Stimulated activated CD8-positive, alpha-beta memory T cell treated with anti-CD3 and anti-CD28 coated beads, Interleukin-15, amount 100 ng/mL, for 1 hour (primary cell): ENCODE results near the gene SDF2.
"Not testable (repeated sequence)": the region's sequence is repeated elsewhere in the genome, so short reads cannot be mapped to it uniquely, and the experiment has no call there.

Experiments used
- DNase-seq: peaks from one replicate; pipeline ENCODE4 v3.0.0-alpha.2; 2020; ENCODE audit warnings: low read depth

Gene SDF2

DNA sequence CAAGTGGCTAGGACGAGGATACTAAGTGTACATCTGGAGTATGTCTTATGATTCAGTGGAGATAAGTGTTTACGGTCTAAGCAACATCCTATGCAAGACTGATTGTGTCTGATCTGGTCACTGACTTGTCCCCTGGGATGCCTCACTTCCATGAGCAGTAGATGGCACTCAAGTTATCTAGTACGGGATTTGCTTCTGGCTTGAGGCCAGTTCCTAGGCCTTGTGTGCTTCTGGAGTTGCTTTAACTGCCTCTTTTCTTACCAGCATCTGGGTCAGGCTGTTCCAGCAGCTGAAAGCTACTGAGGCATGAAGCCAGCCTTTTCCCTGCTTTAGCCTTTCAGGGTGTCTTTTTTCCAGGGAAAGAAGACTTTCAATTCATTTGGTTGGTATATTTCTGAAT lies 23.3 kb upstream of the SDF2 start:
- DNase-seq, result no peak

DNA sequence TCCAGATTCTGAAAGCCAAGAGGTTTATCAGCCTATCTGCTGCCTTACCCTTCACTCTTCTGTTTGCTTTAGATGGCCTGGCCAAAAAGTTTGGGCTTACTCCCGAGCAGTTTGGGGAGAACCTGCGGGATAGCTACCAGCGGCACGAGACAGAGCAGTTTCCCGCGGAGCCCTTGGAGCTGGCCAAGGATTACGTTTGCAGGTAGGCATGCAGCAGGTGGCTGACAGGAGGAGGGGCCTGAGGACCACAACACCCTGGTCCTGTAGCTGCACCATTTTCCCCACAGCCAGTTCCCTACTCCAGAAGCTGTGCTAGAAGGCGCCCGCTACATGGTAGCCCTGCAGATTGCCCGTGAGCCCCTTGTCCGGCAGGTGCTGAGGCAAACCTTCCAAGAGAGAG lies 20.9 kb upstream of the SDF2 start:
- no peak for DNase-seq

DNA sequence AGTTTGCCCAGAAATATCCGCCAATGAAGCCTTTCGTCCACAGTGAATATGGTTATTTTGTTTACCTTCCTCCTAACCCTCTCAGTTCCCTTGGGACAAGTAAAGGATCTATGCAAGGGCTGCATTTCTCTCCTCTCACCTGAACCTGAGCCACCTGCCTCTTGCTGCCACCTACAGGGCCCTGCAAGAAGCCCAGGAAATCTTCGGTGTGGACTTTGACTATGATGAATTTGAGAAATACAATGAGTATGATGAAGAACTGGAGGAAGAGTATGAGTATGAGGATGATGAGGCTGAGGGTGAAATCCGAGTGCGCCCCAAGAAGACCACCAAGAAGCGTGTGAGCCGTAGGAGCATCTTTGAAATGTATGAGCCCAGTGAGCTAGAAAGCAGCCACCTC lies 14.3 kb upstream of the SDF2 start:
- no peak for DNase-seq

DNA sequence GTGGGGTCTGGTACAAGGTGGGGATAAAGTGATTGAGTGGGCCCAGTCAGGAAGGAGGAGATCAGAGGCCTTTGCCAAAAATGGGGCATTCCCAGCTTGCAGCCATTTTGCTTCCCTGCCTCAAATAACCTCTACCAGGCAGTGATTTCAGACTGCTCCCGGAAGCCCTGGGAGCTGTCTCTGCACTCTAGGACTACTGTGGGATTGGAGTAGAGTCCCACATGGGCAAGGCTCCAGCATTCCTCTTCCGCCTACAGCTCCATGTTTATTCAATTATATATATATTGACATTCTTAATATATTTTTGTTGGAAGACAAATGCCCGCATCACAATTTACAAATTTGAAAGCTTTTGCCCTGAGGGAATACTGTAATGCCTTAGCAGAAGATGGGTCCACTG lies 13.8 kb upstream of the SDF2 start:
- DNase-seq, result no peak

DNA sequence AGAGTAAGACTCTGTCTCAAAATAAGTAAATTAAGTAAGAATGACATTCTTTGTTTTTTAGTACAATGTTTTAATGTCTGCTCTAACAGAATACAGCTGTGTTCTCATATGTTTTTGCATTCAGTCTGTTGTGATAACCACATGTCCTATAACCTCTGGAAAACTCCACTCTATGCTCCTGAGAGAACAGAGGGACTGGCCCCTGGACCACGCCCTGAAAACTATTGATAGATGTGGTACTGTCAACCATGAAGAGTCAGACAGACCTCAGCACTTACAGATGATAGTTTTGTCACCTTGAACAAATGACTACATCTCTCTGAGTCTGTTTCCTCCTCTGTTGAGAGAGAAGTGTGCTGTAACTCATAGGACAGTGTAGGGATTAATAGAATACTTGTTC lies 8.2 kb upstream of the SDF2 start:
- DNase-seq, result no peak

DNA sequence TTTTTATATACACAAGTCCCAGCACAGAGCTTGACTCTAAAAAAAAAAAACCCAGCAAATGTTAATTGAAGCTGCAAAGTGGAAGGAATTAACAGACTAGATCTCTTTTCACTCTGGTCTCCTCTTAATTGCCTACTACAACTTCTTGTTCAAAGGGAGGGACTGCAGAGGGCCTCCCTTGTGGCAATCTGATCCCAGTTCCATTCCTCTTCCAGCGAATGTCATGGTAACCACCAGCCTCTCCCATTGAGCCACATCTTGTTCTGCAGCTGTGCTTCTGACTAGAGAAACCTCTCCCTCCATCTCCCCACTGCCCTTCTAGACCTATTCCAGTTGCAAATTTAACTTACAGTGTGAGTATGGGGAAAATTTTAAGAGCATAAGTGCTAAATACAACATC lies 6.2 kb upstream of the SDF2 start:
- DNase-seq, result no peak

DNA sequence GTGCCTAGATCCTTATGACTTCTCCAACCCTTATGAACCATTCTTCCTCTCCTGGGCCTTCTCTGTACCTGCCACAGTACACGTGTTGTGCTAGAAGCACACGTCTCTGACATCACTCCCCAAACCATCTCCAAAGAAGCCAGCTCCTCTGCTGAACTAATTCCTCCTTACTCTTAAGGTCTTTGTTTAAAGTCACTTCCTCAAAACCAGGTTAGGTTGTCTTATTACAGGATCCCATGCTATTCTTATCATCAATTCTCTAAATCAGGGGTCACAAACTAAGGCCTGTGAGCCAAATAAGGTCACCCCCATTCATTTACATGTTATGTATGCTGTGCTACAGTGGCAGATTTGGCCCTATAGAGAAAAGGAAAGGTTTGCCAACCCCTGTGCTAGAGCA lies 4.3 kb upstream of the SDF2 start:
- DNase-seq, result no peak

DNA sequence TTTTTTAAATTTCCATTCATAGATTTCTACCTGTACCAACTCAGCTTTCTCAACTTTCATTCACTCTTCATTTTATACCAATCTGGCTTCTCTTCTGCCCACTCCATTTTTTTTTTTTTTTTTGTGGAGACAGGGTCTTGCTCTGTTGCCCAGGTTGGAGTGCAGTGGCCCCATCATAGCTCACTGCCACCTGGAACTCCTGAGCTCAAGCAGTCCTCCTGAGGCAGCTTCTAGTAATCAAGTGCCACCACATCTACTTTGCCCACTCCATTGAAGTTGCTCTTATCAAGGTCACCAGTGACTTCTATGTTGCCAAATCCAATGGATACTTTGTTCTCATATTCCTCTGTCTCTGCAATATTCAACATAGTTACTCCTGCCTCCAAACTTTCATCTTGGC lies 2.0 kb upstream of the SDF2 start:
- no peak for DNase-seq

DNA sequence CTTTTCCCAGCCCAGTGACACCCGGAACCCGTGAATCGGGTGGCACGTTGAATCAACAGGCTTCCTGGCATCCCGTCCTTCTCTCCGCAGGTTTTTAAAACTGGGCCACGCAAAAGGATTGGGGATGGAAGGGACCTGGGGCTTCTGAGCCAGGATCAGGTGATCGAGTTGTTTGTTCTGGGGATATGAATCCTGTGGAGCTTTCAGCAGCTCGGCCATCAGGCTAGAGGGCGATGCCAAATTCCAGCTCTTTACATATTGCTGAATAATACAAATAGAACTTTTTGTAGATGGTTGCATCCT lies 772 bp upstream of the SDF2 start:
- DNase-seq, result no peak

DNA sequence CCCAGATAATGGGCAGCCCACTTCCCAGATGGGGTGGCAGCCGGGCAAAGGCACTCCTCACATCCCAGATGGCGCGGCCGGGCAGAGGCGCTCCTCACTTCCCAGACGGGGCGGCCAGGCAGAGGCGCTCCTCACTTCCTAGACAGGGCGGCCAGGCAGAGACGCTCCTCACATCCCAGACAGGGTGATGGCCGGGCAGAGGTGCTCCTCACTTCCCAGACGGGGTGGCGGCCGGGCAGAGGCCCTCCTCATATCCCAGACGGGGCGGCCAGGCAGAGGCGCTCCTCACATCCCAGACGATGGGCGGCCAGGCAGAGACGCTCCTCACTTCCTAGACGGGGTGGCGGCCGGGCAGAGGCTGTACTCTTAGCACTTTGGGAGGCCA lies 2.2 kb downstream of the SDF2 start:
- DNase-seq, result not testable (repeated sequence)

DNA sequence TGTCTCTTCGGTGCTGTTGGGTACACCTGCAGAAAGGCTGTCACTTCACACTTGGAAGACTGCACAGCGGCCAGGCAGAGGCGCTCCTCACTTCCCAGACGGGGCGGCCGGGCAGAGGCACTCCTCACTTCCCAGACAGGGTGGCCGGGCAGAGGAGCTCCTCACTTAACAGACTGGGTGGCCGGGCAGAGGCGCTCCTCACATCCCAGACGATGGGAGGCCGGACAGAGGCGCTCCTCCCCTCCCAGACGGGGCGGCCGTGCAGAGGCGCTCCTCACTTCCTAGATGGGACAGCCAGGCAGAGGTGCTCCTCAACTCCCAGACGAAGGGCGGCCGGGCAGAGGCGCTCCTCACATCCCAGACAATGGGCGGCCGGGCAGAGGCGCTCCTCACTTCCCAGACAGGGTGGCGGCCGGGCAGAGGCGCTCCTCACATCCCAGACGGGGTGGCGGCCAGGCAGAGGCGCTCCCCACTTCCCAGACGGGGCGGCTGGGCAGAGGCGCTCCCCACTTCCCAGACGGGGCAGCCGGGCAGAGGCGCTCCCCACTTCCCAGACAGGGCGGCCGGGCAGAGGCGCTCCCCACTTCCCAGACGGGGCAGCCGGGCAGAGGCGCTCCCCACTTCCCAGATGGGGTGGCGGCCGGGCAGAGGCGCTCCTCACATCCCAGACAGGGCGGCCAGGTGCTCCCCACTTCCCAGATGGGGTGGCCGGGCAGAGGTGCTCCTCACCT lies 2.8 kb downstream of the SDF2 start:
- DNase-seq, result not testable (repeated sequence)

DNA sequence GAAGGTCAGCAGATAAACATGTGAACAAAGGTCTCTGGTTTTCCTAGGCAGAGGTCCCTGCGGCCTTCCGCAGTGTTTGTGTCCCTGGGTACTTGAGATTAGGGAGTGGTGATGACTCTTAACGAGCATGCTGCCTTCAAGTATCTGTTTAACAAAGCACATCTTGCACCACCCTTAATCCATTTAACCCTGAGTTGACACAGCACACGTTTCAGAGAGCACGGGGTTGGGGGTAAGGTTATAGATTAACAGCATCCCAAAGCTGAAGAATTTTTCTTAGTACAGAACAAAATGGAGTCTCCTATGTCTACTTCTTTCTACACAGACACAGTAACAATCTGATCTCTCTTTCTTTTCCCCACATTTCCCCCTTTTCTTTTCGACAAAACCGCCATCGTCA lies 3.4 kb downstream of the SDF2 start:
- DNase-seq, result not testable (repeated sequence)

DNA sequence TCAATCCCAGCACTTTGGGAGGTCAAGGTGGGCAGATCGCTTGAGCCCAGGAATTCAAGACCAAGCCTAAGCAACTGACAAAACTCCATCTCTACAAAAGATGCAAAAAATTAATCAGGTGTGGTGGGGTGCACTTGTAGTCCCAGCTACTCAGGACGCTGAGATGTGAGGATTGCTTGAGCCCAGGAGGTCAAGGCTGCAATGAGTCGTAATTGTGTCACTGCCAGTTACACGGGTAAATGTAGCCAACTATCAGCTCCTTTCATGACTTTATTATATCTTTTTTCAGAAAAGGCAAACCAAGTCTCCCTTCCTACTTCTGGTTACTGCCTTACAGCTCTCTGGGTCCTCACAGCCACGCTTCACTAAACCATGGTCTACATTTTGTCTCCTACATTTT lies 4.0 kb downstream of the SDF2 start:
- no peak for DNase-seq

DNA sequence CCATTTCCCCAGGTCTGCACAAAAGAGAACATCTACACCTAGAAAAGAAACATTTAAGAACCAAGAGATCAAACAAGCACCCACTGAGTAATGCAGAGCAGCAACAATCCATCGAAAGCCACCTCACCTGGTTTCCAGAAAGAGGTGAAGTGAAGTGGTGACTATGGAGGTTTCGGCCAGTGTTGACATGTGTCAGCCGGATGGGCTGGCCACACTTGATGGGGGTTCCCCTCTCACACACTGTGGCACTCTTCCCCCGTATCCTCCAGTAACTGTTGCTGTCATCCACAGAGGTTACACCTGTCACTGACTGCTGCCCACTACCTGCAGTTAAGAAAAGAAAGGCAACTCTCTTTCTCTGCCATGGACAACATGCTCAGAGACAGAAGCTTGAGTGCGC lies 6.5 kb downstream of the SDF2 start:
- DNase-seq, result no peak

DNA sequence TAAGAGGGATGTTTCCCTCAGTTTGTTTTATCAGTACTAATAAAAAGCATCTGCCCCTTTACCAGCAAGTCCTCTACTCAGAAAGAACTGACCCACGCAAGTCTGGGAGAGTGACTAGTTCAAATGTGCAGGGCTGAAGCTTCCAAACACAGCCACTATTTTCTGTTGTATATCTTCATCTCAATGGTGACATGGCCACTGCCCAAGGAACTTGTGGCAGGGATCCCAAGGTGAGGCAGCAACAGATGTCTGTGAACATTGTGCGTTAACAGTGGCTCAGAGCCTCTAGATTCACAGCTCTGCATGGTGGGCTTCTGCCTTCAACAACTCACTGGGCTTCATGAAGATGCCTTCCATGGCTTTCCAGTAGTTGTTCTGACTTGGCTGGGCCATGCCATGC lies 13.0 kb downstream of the SDF2 start:
- DNase-seq, result no peak

DNA sequence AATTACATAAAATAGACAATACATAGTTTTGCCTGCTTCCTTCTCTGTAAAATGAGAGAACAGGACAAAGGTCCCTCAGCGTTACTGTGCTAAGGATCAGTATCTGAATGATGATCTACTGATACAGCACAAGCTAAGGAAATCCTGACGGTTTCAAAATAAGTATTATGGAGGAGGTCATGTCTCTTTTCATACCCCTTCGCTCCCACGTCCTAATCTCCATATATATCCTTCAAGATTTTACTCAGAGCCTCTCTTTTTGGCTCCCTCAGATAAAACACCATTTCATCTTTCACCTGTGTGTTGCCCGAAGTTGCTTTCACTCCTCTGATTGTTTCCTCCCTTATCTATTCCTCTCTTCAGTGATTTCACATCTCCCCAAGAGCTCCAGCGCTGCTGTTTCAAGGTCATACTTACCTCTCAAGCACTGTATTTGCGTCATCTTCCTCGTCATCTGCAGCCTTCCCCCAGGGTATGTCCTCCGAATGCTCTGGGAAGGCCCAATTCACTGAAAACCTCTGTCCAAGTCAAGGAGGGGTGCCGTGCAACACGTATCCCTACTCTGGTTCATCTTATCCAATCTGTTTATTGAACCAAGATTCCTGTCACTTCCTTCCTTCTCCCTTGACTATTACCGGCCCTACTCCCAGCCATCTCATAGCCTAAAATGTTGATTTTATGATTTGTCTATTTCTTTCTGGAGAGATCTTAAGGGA lies 15.5 kb downstream of the SDF2 start:
- no peak for DNase-seq

DNA sequence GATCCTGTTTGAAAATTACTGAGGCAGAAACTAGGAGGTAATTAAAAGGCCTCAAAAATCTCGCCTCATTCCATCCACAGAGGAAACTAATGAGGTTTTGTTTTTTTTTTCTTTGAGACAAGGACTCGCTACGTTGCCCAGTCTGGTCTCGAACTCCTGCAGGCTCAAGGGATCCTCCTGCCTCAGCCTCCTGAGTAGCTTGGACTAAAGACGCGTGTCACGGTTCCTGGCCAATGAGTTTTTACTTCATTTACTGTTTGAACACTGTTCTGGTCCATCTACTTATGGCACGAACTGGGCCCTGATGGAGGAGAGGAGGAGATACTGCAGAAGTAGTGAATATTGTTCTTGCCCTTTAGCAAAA lies 16.1 kb downstream of the SDF2 start:
- no peak for DNase-seq

DNA sequence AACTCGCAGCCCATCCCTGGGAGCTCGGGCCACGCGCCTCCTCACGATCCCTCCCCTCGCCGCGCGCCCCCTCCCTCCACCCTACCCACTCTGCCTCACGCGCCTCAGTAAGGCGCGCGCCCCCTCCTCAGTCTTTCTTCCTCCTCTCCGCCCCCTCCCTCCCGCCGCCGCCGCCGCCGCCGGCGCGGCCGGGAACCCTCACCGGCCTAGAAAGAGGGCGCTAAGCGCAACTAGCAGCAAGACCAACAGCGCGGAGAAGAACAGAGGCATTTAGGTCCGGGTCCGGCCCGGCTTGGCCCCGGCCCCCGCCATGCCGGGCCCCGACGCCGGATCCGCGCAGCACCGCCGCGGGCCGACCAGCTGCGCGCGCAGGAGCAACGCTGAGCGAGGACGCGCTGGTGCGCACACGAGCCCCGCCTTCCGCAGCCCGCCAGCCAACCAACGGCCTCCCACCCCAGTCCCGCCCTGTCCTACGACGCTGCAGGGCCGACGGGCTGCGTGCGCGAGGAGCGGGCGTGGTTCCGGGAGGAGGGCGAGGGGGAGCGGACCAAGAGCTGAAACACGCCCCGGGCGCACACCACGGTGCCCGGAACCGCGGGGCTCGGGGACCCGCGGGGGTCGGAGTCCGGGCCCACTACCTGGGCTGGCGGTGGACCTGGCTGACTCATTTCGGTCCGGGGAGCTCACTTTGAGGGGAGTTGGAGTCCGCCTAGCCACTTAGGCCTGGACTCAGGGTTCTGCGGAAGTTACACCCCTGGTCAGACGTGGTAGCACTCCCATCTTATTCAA lies 16.7 kb downstream of the SDF2 start, which contains the start of gene BLTP2:
Gene BLTP2, minus strand, starts transcription at position 372 of the 789 bp plus-strand sequence. Its CDS starts 102 bp downstream, at position 270.
- DNase-seq, result peak; percentile 89

DNA sequence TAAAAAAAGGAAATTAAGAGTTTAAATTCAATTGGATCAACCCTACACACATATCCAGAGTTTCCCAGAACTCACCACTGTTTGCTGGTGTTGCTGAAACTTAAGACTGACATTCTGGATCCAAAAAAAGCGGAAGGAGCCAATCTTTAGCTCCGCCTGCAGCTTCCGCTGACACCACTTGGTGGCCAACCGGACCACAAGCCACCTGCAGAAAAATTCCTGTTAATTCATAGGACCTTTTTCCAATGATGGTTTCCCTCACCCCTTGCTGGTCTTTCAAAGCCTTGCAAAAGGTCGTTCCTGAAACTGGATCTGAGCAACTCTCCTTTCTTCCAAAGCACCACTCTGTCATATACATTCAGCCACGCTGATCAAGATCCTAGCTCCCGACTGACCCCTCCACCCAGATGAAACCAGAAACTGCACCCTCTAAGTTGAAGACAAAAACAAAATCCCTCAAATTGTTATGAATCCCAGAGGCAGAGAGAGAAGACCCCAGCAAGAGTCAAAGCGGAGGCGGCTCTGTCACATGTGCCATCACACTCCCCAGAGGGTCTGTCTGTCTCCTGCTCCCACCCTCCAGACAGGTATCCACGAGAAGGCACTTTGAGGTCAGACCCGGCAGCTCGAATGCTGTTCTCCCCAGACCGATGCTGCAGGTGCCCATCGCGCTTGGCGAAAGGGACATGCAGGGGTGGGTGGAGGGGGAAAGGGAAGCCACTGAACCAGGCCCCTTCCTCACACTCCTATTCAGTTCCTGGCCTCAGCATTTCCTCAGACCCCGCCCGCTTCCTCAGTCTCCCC lies 17.5 kb downstream of the SDF2 start:
- no peak for DNase-seq

DNA sequence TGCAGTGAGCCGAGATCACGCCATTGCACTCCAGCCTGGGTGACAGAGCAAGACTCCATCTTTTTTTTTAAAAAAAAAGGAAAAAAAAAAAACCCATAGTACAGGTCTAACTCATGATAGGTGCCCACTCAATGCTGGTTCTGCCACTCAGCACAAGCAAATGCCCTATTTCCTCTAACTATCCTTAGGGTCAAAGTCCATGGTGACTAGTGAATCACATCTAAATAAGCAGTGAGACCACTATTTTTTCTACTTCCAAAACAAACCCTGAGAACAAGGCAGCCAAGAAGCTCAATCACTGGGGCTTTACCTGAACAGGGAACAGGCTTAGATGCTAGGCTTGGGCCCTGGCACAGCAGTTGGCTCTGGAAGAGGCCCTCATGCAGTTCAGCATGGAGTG lies 20.1 kb downstream of the SDF2 start:
- no peak for DNase-seq

DNA sequence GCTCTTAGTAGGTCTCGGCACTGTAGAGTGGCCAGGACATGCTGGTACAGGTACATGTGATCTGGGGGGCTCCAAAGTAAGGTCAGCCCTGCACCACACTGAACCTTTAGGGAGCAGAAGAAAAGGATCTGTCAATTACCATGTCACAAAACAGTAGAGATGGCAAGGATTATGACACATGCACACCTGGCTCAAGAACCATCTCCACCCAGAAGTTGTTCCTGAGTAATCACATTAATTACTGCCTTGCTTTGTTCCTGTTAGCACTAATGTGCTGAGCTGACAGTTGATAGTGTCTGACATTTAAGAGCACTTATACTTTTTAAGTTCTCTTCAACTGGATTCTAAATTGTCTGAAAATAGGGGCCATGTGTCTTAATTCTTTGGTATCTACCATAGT lies 26.2 kb downstream of the SDF2 start:
- DNase-seq, result no peak

DNA sequence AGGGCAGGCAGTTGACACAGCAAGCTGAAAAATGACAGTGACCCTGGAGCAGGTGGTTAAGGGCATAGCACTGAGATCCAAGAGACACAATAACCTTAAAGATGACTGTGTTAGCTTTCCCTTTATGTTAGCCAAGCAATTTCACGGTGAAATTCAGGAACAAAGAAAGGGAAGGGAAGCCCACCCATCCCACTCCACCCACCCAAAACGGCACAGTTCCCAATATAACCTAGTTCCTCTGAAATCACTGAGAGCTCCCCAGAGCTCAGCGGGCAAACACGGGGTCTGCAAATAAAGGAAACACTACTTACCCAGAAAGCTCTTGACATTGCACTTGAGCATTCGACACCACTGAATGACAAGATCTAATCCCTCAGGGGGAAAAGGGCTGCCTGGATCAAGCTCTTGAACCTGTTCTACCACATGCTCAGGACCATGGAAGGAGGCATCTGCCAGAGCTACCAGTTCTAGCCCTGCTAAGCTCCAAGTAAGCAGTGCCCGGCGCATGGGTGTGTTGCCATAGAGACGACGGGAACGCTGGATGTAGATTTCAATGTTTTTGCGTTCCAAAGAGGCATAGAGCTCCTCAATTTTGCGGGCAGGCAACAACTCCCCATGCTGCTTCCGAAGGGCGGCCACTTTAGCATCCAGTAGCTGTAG lies 27.4 kb downstream of the SDF2 start:
- DNase-seq, result no peak
